CD1c-positive myeloid dendritic cell (primary cell): ENCODE results near the gene ADRB2.

Experiments used
- DNase-seq: peaks from one replicate; pipeline ENCODE4 v3.0.0-alpha.2; 2016; ENCODE audit errors: extremely low spot score

Gene ADRB2

GRCh38 chr5:148805326-148806290 lies 20.8 kb upstream of the ADRB2 start:
- peak; percentile 84 for DNase-seq

DNA sequence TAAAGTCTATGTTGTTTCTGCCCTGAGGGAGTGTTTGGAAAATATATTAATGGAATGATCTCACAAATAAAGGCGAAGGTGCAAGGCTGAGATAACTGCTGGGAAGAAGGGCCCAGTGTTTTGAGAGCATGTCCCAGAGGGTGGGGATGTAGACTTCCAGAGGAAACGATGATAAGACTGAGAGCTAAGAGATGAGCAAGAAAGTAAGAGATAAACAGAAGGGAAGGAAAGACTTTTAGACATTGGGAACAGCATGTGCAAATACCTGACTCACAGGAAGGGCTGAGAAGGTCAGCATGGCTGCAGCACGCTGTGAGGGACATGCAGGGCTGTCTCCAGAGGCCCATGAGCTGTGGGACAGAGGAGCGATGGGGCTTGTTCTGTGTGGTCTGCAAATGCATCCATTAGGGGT lies 19.9 kb upstream of the ADRB2 start:
- DNase-seq = no peak

DNA sequence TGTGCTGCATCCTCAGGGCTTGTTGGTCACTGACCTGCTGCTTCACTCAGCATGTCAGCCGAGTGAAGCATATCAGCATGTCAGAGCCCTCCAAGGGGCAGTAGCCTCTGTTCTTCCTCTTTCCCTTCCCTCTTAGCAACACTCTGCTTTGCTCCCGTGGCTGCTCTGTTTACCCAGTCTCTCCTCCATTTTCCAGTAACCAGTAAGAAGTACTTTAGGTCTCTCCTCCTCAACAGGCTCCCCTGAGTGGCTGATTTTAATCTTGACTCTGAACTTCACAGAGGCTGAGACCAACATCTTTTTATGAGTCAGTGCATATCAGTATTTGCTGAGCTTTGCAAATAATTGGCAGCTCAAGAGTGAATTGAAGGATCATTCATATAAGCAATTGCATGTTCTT lies 18.6 kb upstream of the ADRB2 start:
- peak; percentile 67 for DNase-seq

DNA sequence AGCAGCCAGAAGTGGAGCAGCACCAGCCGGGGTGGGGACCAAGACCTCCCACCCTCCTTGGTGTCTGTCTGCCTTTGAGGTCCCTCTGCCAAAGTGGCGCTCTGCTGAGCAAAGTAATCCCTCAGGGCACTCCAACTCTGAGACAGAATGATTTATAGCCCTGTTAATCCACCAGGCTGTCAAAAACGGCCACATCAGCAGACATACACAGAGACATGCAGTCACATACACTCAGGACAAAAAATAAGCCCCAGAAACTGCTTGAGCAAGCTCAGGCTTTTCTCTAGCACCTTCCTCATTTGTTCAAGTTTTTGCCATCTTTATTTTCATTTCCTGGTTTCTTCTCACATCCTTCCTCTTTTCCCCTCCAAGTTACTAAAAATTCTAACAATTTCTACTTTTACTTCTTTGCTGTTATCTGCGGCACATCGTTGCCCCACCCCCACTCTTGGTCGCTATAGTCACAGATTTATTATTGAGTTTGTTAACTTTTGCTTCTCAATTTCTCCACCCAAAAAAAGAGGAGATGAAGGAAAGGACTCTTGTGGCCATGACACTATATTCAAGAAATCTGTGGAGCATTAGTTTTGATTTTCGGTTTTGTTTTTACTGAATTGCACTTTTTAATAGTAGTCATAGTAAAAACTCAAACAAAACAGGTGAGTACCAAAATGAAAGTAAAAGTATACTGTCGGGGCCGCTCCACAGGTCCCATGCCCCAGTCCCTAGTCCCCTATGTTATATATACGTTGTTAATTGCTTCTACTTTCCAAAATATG lies 17.4 kb upstream of the ADRB2 start:
- peak; percentile 85 for DNase-seq

GRCh38 chr5:148809781-148810524 lies 16.5 kb upstream of the ADRB2 start:
- no peak for DNase-seq

GRCh38 chr5:148810823-148811222 lies 15.6 kb upstream of the ADRB2 start:
- DNase-seq = peak; percentile 45

GRCh38 chr5:148811756-148812155 lies 14.7 kb upstream of the ADRB2 start:
- no peak for DNase-seq

- DNase-seq = no peak
Observed at GRCh38 chr5:148815086-148815485, 11.3 kb upstream of the ADRB2 start.

DNA sequence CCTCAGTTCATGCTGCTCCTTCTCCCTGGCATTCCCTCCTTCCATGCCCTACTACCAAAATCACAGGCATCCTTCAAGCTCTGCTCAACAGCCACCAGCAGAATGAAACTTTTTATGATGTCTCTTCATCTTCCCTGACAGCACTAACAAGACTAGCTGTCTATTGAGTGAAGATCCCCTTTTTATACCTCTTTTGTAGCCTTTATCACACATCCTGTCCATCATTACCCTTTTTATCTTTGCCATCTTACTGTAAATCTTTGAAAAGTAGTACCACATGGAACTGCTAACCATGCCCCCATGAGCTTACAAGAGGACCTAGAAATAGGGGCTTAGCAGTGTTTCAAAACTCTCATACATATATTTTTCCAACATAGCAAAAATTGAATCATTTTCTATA lies 10.8 kb upstream of the ADRB2 start:
- DNase-seq = no peak

GRCh38 chr5:148816357-148816756 lies 10.1 kb upstream of the ADRB2 start:
- DNase-seq = peak; percentile 38

GRCh38 chr5:148816782-148817181 lies 9.6 kb upstream of the ADRB2 start:
- DNase-seq = no peak

- DNase-seq = no peak
Observed at GRCh38 chr5:148817606-148818005, 8.8 kb upstream of the ADRB2 start.

- peak; percentile 52 for DNase-seq
Observed at GRCh38 chr5:148820461-148821395, 5.7 kb upstream of the ADRB2 start.

- peak; percentile 69 for DNase-seq
Observed at GRCh38 chr5:148823871-148824270, 2.5 kb upstream of the ADRB2 start.

DNA sequence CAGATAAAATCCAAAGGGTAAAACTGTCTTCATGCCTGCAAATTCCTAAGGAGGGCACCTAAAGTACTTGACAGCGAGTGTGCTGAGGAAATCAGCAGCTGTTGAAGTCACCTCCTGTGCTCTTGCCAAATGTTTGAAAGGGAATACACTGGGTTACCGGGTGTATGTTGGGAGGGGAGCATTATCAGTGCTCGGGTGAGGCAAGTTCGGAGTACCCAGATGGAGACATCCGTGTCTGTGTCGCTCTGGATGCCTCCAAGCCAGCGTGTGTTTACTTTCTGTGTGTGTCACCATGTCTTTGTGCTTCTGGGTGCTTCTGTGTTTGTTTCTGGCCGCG lies 727 bp upstream of the ADRB2 start:
- no peak for DNase-seq

DNA sequence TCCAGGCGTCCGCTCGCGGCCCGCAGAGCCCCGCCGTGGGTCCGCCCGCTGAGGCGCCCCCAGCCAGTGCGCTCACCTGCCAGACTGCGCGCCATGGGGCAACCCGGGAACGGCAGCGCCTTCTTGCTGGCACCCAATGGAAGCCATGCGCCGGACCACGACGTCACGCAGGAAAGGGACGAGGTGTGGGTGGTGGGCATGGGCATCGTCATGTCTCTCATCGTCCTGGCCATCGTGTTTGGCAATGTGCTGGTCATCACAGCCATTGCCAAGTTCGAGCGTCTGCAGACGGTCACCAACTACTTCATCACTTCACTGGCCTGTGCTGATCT lies 294 bp downstream of the ADRB2 start:
- DNase-seq = no peak

DNA sequence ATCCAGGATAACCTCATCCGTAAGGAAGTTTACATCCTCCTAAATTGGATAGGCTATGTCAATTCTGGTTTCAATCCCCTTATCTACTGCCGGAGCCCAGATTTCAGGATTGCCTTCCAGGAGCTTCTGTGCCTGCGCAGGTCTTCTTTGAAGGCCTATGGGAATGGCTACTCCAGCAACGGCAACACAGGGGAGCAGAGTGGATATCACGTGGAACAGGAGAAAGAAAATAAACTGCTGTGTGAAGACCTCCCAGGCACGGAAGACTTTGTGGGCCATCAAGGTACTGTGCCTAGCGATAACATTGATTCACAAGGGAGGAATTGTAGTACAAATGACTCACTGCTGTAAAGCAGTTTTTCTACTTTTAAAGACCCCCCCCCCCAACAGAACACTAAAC lies 1.3 kb downstream of the ADRB2 start:
- no peak for DNase-seq

- peak; percentile 48 for DNase-seq
Observed at GRCh38 chr5:148828511-148829247, 2.3 kb downstream of the ADRB2 start.

DNA sequence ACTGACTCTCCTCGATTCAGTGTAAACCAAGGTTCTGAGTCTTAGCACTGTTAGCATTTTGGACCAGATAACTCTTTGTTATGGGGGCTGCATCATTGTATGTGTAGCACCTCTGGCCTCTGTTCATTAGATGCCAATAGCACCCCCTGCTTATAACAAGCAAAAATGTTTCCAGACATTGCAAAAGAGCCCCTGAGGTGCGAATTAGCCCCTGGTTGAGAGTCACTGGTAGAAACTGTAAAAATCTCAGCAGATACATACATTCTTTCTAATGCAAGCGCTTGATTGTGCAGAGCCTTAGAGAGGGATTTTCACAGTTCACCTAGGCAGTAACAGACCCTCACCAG lies 2.8 kb downstream of the ADRB2 start:
- DNase-seq = no peak

DNA sequence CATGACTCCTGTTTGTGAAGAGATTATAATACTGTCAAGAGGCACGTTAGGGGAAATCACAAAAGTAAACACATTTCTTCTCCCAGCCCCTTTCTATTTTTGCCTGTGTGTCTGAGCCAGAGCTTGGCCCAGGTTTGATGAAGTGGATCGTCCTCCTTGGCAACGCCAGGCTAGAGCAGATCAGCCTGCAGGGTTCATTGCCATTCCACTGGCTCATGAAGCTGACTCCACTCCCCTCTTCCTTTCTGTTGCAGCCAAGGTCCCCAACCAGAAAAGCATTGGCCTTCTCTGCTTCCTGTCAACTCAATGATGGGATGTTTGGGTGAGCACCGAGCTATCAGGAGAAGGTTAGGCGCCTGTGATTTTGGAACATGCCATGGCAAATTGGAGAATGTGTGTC lies 3.3 kb downstream of the ADRB2 start:
- DNase-seq = no peak

DNA sequence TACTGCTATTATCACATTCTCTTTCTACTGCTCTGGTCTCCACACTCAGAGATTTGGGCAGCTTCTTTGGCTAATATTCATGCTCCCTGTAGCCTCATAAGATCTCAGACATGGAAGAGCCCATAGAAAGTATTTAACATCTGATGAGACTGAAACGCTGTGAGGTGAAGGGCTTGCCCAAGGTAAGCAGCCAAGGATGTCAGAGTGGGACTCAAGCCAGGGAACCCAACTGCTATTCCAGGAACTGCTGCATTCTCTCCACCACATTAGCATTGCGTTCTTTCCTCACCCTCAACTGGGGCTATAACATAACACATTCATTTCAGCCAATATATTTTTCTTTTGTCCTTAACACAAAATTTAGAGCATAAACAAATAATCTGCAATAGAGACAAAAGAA lies 3.8 kb downstream of the ADRB2 start:
- no peak for DNase-seq
